ENCODE measurements around the gene NSFL1C.

- TF ChIP-seq CTCF (IDR thresholded peaks at IDR 0.05; ENCODE audit: insufficient read depth, low read length, poor library complexity, severe bottlenecking) (peak; percentile 97), EZH2phosphoT487 (conservative IDR thresholded peaks at IDR 0.05; ENCODE audit: low read length) (no peak)
Observed at GRCh38 chr20:1503564-1504227, 37.0 kb upstream of the NSFL1C start.

Measured in SU-DHL-6 (cell line).